HCT116 (cell line): ENCODE data around the gene CHAF1A. TPM values are rescaled to one million over a fixed set of nuclear protein-coding genes. Genes with fewer than 3 reads are reported as not detected.

ENCODE experiments used
- ATAC-seq: fragments of 200-7000 bp; cut with Tn5 transposase; 2 replicates; pipeline ENCODE4 v1.9.1; 2020; ENCODE audit warnings: mild to moderate bottlenecking, moderate library complexity
- BruUV-seq: library from RNA; stranded (reverse); fragments of 400-500 nt; replicated peaks from 2 replicates; lab custom pipeline; 2021; lab: Mats Ljungman, UMichigan
- CTCF ChIA-PET: fragments of 300-600 bp; sonication (Branson Sonifier 250); formaldehyde crosslinking; loops from one replicate; lab custom pipeline; 2021; ENCODE audit warnings: antibody characterized with exemption; lab: Charles Lee
- POLR2A ChIA-PET: fragments of 300-600, 350-600 bp; sonication (Branson Sonifier 250); formaldehyde crosslinking; loops from one replicate; lab custom pipeline; 2021; ENCODE audit warnings: antibody characterized with exemption; lab: Charles Lee
- RAD21 ChIA-PET, 2 experiments: fragments of 300-600 bp; sonication (Branson Sonifier 250); formaldehyde crosslinking; loops; one replicate each; lab custom pipeline; 2023; ENCODE audit warnings: low total read pairs in 2 of 2; ENCODE audit not compliant: uncharacterized antibody in 2 of 2, unreplicated experiment in 2 of 2, low non-redundant PET in 1 of 2; lab: Charles Lee
- DNase-seq: peaks from one replicate; pipeline ENCODE4 v3.0.0-alpha.2; 2010; ENCODE audit warnings: low read depth, low spot score
- H2AFZ ChIP-seq: fragments of 200-600 bp; shearing (Covaris generic), sonication (generic); 2 replicates; pipeline ENCODE4 v1.6.1; 2017; ENCODE audit warnings: low read depth, mixed run types, mixed read lengths, antibody characterized with exemption, low read length; ENCODE audit not compliant: poor library complexity, severe bottlenecking
- H3K27ac ChIP-seq: 2 replicates; pipeline ENCODE4 v1.5.1; 2012; ENCODE audit warnings: low read depth, low read length
- H3K27me3 ChIP-seq: fragments of 200-600 bp; sonication (generic); 2 replicates; pipeline ENCODE4 v1.6.1; 2016; ENCODE audit warnings: mixed run types, low read length, mixed read lengths; ENCODE audit not compliant: insufficient read depth
- H3K36me3 ChIP-seq, 2 experiments: fragments of 200-500 bp in 1 of 2; fragments of 200-600 bp in 1 of 2; sonication (Bioruptor generic) in 1 of 2; sonication (generic) in 1 of 2; 2 replicates each; pipeline versions ENCODE4 v1.5.1 to v1.6.1; 2014 to 2016; ENCODE audit warnings: low read length in 2 of 2, inconsistent platforms in 1 of 2, mixed read lengths in 1 of 2, mixed run types in 1 of 2; ENCODE audit not compliant: insufficient read depth in 2 of 2, control insufficient read depth in 1 of 2
- H3K4me1 ChIP-seq, 2 experiments: fragments of 200-600 bp in 1 of 2; sonication (generic) in 1 of 2; 2 replicates each; pipeline versions ENCODE4 v1.5.1 to v1.6.1; 2012 to 2017; ENCODE audit warnings: low read length in 2 of 2, inconsistent platforms in 1 of 2, mild to moderate bottlenecking in 1 of 2, mixed read lengths in 1 of 2, mixed run types in 1 of 2, moderate library complexity in 1 of 2; ENCODE audit not compliant: insufficient read depth in 2 of 2, control insufficient read depth in 1 of 2
- H3K4me2 ChIP-seq: fragments of 200-600 bp; sonication (generic); 2 replicates; pipeline ENCODE4 v1.6.1; 2017; ENCODE audit warnings: mixed run types, low read length, mixed read lengths
- H3K4me3 ChIP-seq, 2 experiments: fragments of 200-600 bp in 1 of 2; sonication (generic) in 1 of 2; replicated peaks in 1 of 2; 2 replicates each; pipeline ENCODE4 v1.5.1; 2011 to 2016; ENCODE audit warnings: low read length in 2 of 2, control low read depth in 1 of 2, low read depth in 1 of 2, mild to moderate bottlenecking in 1 of 2, mixed read lengths in 1 of 2, mixed run types in 1 of 2
- H3K79me2 ChIP-seq: fragments of 200-600 bp; sonication (generic); 2 replicates; pipeline ENCODE4 v1.6.1; 2017; ENCODE audit warnings: mild to moderate bottlenecking, mixed run types, low read length, moderate library complexity, mixed read lengths; ENCODE audit not compliant: insufficient read depth
- H3K9ac ChIP-seq: fragments of 200-600 bp; sonication (generic); 2 replicates; pipeline ENCODE4 v1.6.1; 2016; ENCODE audit warnings: low read length, mixed read lengths
- H3K9me2 ChIP-seq: fragments of 200-600 bp; sonication (generic), shearing (Covaris generic); 2 replicates; pipeline ENCODE4 v1.6.1; 2017; ENCODE audit warnings: mixed run types, mild to moderate bottlenecking, moderate library complexity; ENCODE audit not compliant: insufficient read depth
- H3K9me3 ChIP-seq, 2 experiments: fragments of 200-500 bp in 1 of 2; fragments of 200-600 bp in 1 of 2; sonication (Bioruptor generic) in 1 of 2; sonication (generic) in 1 of 2; 2 replicates each; pipeline ENCODE4 v1.6.1; 2014 to 2017; ENCODE audit warnings: low read length in 2 of 2, mixed read lengths in 2 of 2, inconsistent platforms in 1 of 2, low read depth in 1 of 2, mild to moderate bottlenecking in 1 of 2, mixed run types in 1 of 2, moderate library complexity in 1 of 2; ENCODE audit not compliant: control insufficient read depth in 1 of 2, insufficient read depth in 1 of 2
- H4K20me1 ChIP-seq: fragments of 200-600 bp; sonication (generic), shearing (Covaris generic); 2 replicates; pipeline ENCODE4 v1.6.1; 2017; ENCODE audit warnings: mixed run types, mild to moderate bottlenecking, moderate library complexity; ENCODE audit not compliant: insufficient read depth
- ATF3 ChIP-seq: IDR thresholded peaks from 2 replicates; pipeline ENCODE4 v1.6.1; 2012
- CTCF ChIP-seq, 3 experiments: fragments of 200-600 bp in 1 of 3; sonication (generic) in 1 of 3; IDR thresholded peaks in 2 of 3; conservative IDR thresholded peaks in 1 of 3; 2 replicates each; pipeline ENCODE4 v1.5.1; 2012 to 2017; ENCODE audit warnings: low read depth in 2 of 3, low read length in 2 of 3, antibody characterized with exemption in 1 of 3, borderline replicate concordance in 1 of 3, control low read depth in 1 of 3, mild to moderate bottlenecking in 1 of 3, mixed read lengths in 1 of 3, mixed run types in 1 of 3, moderate library complexity in 1 of 3; ENCODE audit not compliant: insufficient read depth in 1 of 3
- EGR1 ChIP-seq: IDR thresholded peaks from 2 replicates; pipeline ENCODE4 v1.6.1; 2012; ENCODE audit warnings: low read depth
- EZH2 ChIP-seq: fragments of 200-600 bp; sonication (generic); IDR thresholded peaks from 2 replicates; pipeline ENCODE4 v1.6.1; 2017; ENCODE audit warnings: antibody characterized with exemption, mixed run types
- FOSL1 ChIP-seq: IDR thresholded peaks from 2 replicates; pipeline ENCODE4 v1.6.1; 2012; ENCODE audit warnings: low read depth
- JUND ChIP-seq: IDR thresholded peaks from 2 replicates; pipeline ENCODE4 v1.6.1; 2012
- RAD21 ChIP-seq: IDR thresholded peaks from 2 replicates; pipeline ENCODE4 v1.6.1; 2012; ENCODE audit warnings: low read depth, mild to moderate bottlenecking
- SIN3A ChIP-seq: IDR thresholded peaks from 2 replicates; pipeline ENCODE4 v1.6.1; 2012; ENCODE audit warnings: low read depth
- SP1 ChIP-seq: IDR thresholded peaks from 2 replicates; pipeline ENCODE4 v1.6.1; 2012; ENCODE audit warnings: low read depth
- TCF7L2 ChIP-seq: IDR thresholded peaks from 2 replicates; pipeline ENCODE4 v1.7.0; 2011; ENCODE audit warnings: borderline replicate concordance, inconsistent platforms; ENCODE audit not compliant: insufficient read depth, insufficient read length; ENCODE audit errors: extremely low read depth
- YY1 ChIP-seq: IDR thresholded peaks from 2 replicates; pipeline ENCODE4 v1.6.1; 2011; ENCODE audit warnings: low read length, low read depth, moderate library complexity, mild to moderate bottlenecking; ENCODE audit not compliant: insufficient replicate concordance; ENCODE audit errors: extremely low read depth
- ZBTB33 ChIP-seq: IDR thresholded peaks from 2 replicates; pipeline ENCODE4 v1.6.1; 2011; ENCODE audit warnings: mild to moderate bottlenecking, low read length, moderate library complexity; ENCODE audit not compliant: insufficient replicate concordance; ENCODE audit errors: extremely low read depth
- ZNF274 ChIP-seq: fragments of 200-500 bp; sonication (Bioruptor generic); IDR thresholded peaks from 2 replicates; pipeline ENCODE4 v1.6.1; 2014; ENCODE audit warnings: mild to moderate bottlenecking, low read depth, low read length, inconsistent platforms
- intact Hi-C: fragments of 100-400 bp; cut with micrococcal nuclease; formaldehyde crosslinking; loops from 2 replicates; pipeline ENCODE4 v1.10.0; 2022
- total RNA-seq: library from RNA; stranded (reverse); gene quantifications from one replicate; pipeline ENCODE4 v1.2.1, GENCODE V29; 2021; ENCODE audit not compliant: unreplicated experiment

The CHAF1A gene
- total RNA-seq, 1 experiment from 2014 or later: 69.9 TPM

- Histone ChIP-seq H3K4me3 (no peak overlapping the region), H2AFZ (no peak overlapping the region), H3K79me2 (no peaks in the 10 kb centered on the region), H3K27me3 (no peaks in the 10 kb centered on the region), H3K9me2 (no peaks in the 10 kb centered on the region), H3K9ac (no peak overlapping the region), H3K27ac (no peak overlapping the region), H3K4me2 (no peak overlapping the region), H3K36me3 (peaks cover 5 to 20% of the 10 kb centered on the region in 2 experiments), H4K20me1 (no peaks in the 10 kb centered on the region), H3K4me1 (no peaks in the 10 kb centered on the region), H3K9me3 (no peaks in the 10 kb centered on the region)
- ChIA-PET POLR2A (no interaction called here), CTCF (no interaction called here), RAD21 (no interaction called here)
- intact Hi-C loops: no loop called here
- TF ChIP-seq SIN3A (no peak), TCF7L2 (no peak), EZH2 (no peak), ZBTB33 (no peak), SP1 (no peak), RAD21 (no peak), ATF3 (no peak), EGR1 (no peak), JUND (no peak), FOSL1 (no peak), YY1 (no peak), ZNF274 (no peak), CTCF (IDR thresholded peaks at IDR 0.05 in 2 of 3, conservative IDR thresholded peaks at IDR 0.05 in 1 of 3; ENCODE audit: borderline replicate concordance in 1 of 3, insufficient read depth in 1 of 3, low read depth in 2 of 3, low read length in 2 of 3) (no peak)
- BruUV-seq: no TSS peak
- no peak for DNase-seq
- no peak for ATAC-seq
Measured at GRCh38 chr19:4447327-4448146, 45.1 kb downstream of the CHAF1A start.
